ENCODE measurements around the gene SLC4A1AP. TPM values are rescaled to one million over a fixed set of nuclear protein-coding genes. Genes with fewer than 3 reads are reported as not detected.
"Not testable (repeated sequence)": the region's sequence is repeated elsewhere in the genome, so short reads cannot be mapped to it uniquely, and the experiment has no call there.

Gene SLC4A1AP
- polyA plus RNA-seq, 2 of the 4 experiments (the other 2 are of a cell fraction): 32.6 to 33.0 TPM

GRCh38 chr2:27630257-27630656 lies 33.4 kb upstream of the SLC4A1AP start:
- H3K9me3 ChIP-seq; ATAC-seq; H3K27ac ChIP-seq; POLR2A ChIA-PET; FAIRE-seq; H3K4me3 ChIP-seq; CTCF ChIA-PET; DNase-seq (ENCODE audit: low read depth in 1 of 2, low spot score in 1 of 2): not testable (repeated sequence)
- Histone ChIP-seq H3K4me2 (peak overlapping the region; percentile 79), H3K4me1 (peaks cover 14% of the 10 kb centered on the region)
- 90% methylated on average over 2 of the region's 2 CpGs for WGBS (ENCODE audit: missing lambda C conversion rate)

GRCh38 chr2:27634291-27634690 lies 29.4 kb upstream of the SLC4A1AP start:
- Histone ChIP-seq H3K4me1 (peaks cover 6% of the 10 kb centered on the region), H3K27ac (no peak overlapping the region), H3K4me2 (no peak overlapping the region), H3K9me3 (no peaks in the 10 kb centered on the region), H3K4me3 (no peak overlapping the region)
- CTCF ChIA-PET: no interaction called here
- POLR2A ChIA-PET: interaction anchor here (0.5 kb wide), 1 partner anchor 204 kb away, joined by 3 read pairs; no protein-coding TSS in a partner anchor
- ATAC-seq: no peak
- whole genome bisulfite sequencing (ENCODE audit: missing lambda C conversion rate): 91% methylated on average over 2 of the region's 2 CpGs
- no peak for TF ChIP-seq TP53 (CRISPR knock-in tag; IDR thresholded peaks at IDR 0.05)
- TF ChIP-seq GATA3 (IDR thresholded peaks at IDR 0.05; ENCODE audit: borderline replicate concordance): no peak
- TF ChIP-seq MAFK (IDR thresholded peaks at IDR 0.05; ENCODE audit: partially characterized antibody): no peak
- no peak for TF ChIP-seq RAD21 (conservative IDR thresholded peaks at IDR 0.05 in 1 of 2, IDR thresholded peaks at IDR 0.05 in 1 of 2)
- no peak for TF ChIP-seq BCL3 (IDR thresholded peaks at IDR 0.05)
- no peak for TF ChIP-seq HMGXB4 (CRISPR knock-in tag; IDR thresholded peaks at IDR 0.05; ENCODE audit: borderline replicate concordance)
- TF ChIP-seq NFE2L2 (conservative IDR thresholded peaks at IDR 0.05; ENCODE audit: low read length): no peak
- TF ChIP-seq EHF (CRISPR knock-in tag; IDR thresholded peaks at IDR 0.05): no peak
- FAIRE-seq: no peak
- no peak for DNase-seq (ENCODE audit: low read depth in 1 of 2, low spot score in 1 of 2)

GRCh38 chr2:27636766-27637165 lies 26.9 kb upstream of the SLC4A1AP start:
- TF ChIP-seq PHF8 (IDR thresholded peaks at IDR 0.05; ENCODE audit: borderline replicate concordance, low read depth) (no peak), SMC3 (IDR thresholded peaks at IDR 0.05) (no peak), JUN (IDR thresholded peaks at IDR 0.05) (no peak), EHMT2 (IDR thresholded peaks at IDR 0.05; ENCODE audit: low read depth) (no peak), RCOR1 (IDR thresholded peaks at IDR 0.05; ENCODE audit: low read depth, low read length) (no peak), MAX (IDR thresholded peaks at IDR 0.05) (no peak), RAD21 (conservative IDR thresholded peaks at IDR 0.05 in 1 of 2, IDR thresholded peaks at IDR 0.05 in 1 of 2) (no peak), SREBF2 (IDR thresholded peaks at IDR 0.05) (no peak), POLR2AphosphoS2 (conservative IDR thresholded peaks at IDR 0.05; ENCODE audit: low read length) (no peak), RFX5 (IDR thresholded peaks at IDR 0.05) (no peak), ELK1 (IDR thresholded peaks at IDR 0.05; ENCODE audit: low read depth, low read length) (no peak), GATA3 (IDR thresholded peaks at IDR 0.05; ENCODE audit: borderline replicate concordance) (no peak), NPAS2 (CRISPR knock-in tag; IDR thresholded peaks at IDR 0.05; ENCODE audit: borderline replicate concordance) (no peak), MAFK (IDR thresholded peaks at IDR 0.05; ENCODE audit: partially characterized antibody) (no peak), ZC3H11A (IDR thresholded peaks at IDR 0.05) (no peak), BCL3 (IDR thresholded peaks at IDR 0.05) (no peak), E2F6 (IDR thresholded peaks at IDR 0.05; ENCODE audit: borderline replicate concordance, low read depth) (no peak), POLR2A (IDR thresholded peaks at IDR 0.05; ENCODE audit: low read length) (no peak)
- ChIA-PET CTCF (interaction anchor here (1.1 kb wide), 1 partner anchor 9 kb away, joined by 3 read pairs; no protein-coding TSS in a partner anchor), POLR2A (no interaction called here)
- ATAC-seq: no peak
- DNase-seq (ENCODE audit: low read depth in 1 of 2, low spot score in 1 of 2): no peak
- Histone ChIP-seq H3K9me3 (no peaks in the 10 kb centered on the region), H3K27ac (no peak overlapping the region), H3K4me1 (no peaks in the 10 kb centered on the region), H3K4me2 (no peak overlapping the region), H3K4me3 (no peak overlapping the region)
- 81% methylated on average over 5 of the region's 5 CpGs for WGBS (ENCODE audit: missing lambda C conversion rate)
- no peak for FAIRE-seq
